OCI-LY1 (cell line): ENCODE results near the gene GUK1.

Experiments
- H2AFZ ChIP-seq: fragments of 200-600 bp; sonication (generic), shearing (Covaris generic); 2 replicates; pipeline ENCODE4 v1.6.0; 2014; ENCODE audit warnings: antibody characterized with exemption, mild to moderate bottlenecking, low read length
- H3F3A ChIP-seq: fragments of 200-600 bp; sonication (generic), shearing (Covaris generic); 2 replicates; pipeline ENCODE4 v1.6.0; 2014; ENCODE audit warnings: mild to moderate bottlenecking, antibody characterized with exemption, low read length, moderate library complexity; ENCODE audit not compliant: insufficient read depth
- H3K27ac ChIP-seq: fragments of 200-600 bp; sonication (generic); 2 replicates; pipeline ENCODE4 v1.5.1; 2014; ENCODE audit warnings: low read length, mixed run types, mild to moderate bottlenecking, low read depth; ENCODE audit not compliant: poor library complexity, severe bottlenecking
- H3K27me3 ChIP-seq: fragments of 200-600 bp; sonication (generic); 2 replicates; pipeline ENCODE4 v1.6.0; 2014; ENCODE audit warnings: antibody characterized with exemption, mild to moderate bottlenecking, low read length, moderate library complexity; ENCODE audit not compliant: insufficient read depth
- H3K36me3 ChIP-seq: fragments of 200-600 bp; sonication (generic); 2 replicates; pipeline ENCODE4 v1.6.1; 2014; ENCODE audit warnings: mild to moderate bottlenecking, antibody characterized with exemption, low read length, moderate library complexity, mixed read lengths; ENCODE audit not compliant: insufficient read depth
- H3K4me1 ChIP-seq: fragments of 200-600 bp; sonication (generic); 2 replicates; pipeline ENCODE4 v1.5.1; 2014; ENCODE audit warnings: mild to moderate bottlenecking, low read length, moderate library complexity; ENCODE audit not compliant: insufficient read depth, severe bottlenecking
- H3K4me2 ChIP-seq: fragments of 200-600 bp; sonication (generic), shearing (Covaris generic); 2 replicates; pipeline ENCODE4 v1.6.1; 2014; ENCODE audit warnings: low read length
- H3K4me3 ChIP-seq: fragments of 200-600 bp; sonication (generic); 2 replicates; pipeline ENCODE4 v1.5.1; 2014; ENCODE audit warnings: low read length, low read depth, mild to moderate bottlenecking, mixed read lengths; ENCODE audit not compliant: poor library complexity, severe bottlenecking
- H3K79me2 ChIP-seq: fragments of 200-600 bp; shearing (Covaris generic); 2 replicates; pipeline ENCODE4 v1.6.1; 2016; ENCODE audit warnings: mixed run types, low read length, mixed read lengths; ENCODE audit not compliant: insufficient read depth
- H3K9ac ChIP-seq: fragments of 200-600 bp; sonication (generic), shearing (Covaris generic); 2 replicates; pipeline ENCODE4 v1.6.1; 2014; ENCODE audit warnings: mild to moderate bottlenecking, low read length, mixed read lengths
- H3K9me2 ChIP-seq: fragments of 200-600 bp; sonication (generic), shearing (Covaris generic); 2 replicates; pipeline ENCODE4 v1.6.1; 2014; ENCODE audit warnings: low read depth, mild to moderate bottlenecking, low read length, mixed read lengths
- H3K9me3 ChIP-seq: fragments of 200-600 bp; shearing (Covaris generic); 2 replicates; pipeline ENCODE4 v1.6.1; 2014; ENCODE audit warnings: low read length, mixed read lengths
- H4K20me1 ChIP-seq: fragments of 200-600 bp; sonication (generic), shearing (Covaris generic); 2 replicates; pipeline ENCODE4 v1.6.0; 2016; ENCODE audit warnings: mild to moderate bottlenecking, low read length; ENCODE audit not compliant: insufficient read depth
- CTCF ChIP-seq: fragments of 200-600 bp; sonication (generic), shearing (Covaris generic); IDR thresholded peaks from 2 replicates; pipeline ENCODE4 v1.5.1; 2017; ENCODE audit warnings: mild to moderate bottlenecking, antibody characterized with exemption, low read length, moderate library complexity, mixed read lengths
- EZH2 ChIP-seq: fragments of 200-600 bp; sonication (generic), shearing (Covaris generic); IDR thresholded peaks from 2 replicates; pipeline ENCODE4 v1.8.0; 2017; ENCODE audit warnings: borderline replicate concordance, mixed run types, mild to moderate bottlenecking, antibody characterized with exemption, low read length, moderate library complexity, mixed read lengths

The GUK1 gene

DNA sequence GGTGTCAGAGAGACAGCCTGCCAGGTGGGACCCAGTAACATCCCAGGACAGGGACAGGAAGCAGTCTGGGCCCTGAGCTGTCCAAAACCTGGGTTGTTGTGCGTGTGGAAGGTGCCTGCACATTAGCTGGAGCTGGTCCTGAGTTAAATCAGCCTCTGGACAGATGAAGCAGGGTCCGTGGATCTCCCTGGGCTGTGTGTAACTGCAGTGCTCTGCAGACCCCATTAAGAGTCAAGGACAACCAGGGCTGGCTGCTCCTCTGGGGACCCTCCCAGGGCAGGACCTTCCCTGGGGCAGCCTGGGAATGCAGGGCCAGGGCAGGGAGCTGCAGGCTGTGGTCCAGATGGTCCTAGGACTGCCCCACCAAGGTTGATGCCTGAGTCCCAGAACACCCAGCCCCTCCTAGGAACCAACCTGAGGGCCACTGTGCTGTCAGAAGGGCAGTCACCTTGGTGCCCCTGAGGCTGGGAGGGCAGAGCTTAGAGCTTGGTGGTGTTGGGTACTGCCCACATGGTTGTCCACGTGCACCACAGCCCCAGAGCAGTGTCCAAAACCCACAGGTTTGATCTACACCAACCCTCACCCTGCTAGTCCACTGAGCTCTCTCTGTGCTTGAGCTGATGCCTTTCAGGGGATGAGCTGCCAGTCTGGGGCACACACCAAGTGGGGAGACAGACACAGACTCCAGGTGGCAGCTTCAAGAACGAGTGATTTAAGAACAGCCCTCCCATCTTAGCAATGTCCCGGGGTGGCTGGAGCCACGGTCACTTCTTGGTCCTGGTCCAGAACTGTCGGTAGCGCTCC is 33.9 kb upstream of the GUK1 start:
- H3K9me3 ChIP-seq, result no peaks in the 10 kb centered on the region
- H3K27ac ChIP-seq, result no peak overlapping the region
- no peaks in the 10 kb centered on the region for H4K20me1 ChIP-seq
- peaks cover 34% of the 10 kb centered on the region; the same call in 1 of the 2 replicates for H3K36me3 ChIP-seq
- no peaks in the 10 kb centered on the region for H3K9me2 ChIP-seq
- H3K4me1 ChIP-seq, result peaks cover 48% of the 10 kb centered on the region
- no peak overlapping the region for H3K9ac ChIP-seq
- TF ChIP-seq EZH2 (no peak), CTCF (no peak)
- H3F3A ChIP-seq, result peaks cover 6% of the 10 kb centered on the region
- no peak overlapping the region for H2AFZ ChIP-seq
- H3K4me2 ChIP-seq, result no peak overlapping the region
- peaks cover 8% of the 10 kb centered on the region for H3K79me2 ChIP-seq
- H3K4me3 ChIP-seq, result no peak overlapping the region
- no peaks in the 10 kb centered on the region for H3K27me3 ChIP-seq

DNA sequence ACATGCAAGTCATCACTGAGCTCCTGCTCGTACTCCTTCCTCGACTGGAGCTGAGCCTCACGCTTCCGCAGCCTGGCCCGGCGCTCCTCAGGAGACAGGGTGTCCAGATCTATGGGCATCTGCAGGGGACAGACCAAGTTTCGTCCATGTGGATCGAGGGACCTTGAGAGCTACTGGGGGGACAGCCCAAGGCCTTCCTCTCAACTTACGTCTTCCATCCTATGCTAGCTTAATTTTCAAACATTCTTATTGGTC is 33.4 kb upstream of the GUK1 start:
- Histone ChIP-seq H3K27me3 (no peaks in the 10 kb centered on the region), H3F3A (0 out of 2 replicates have a peak, but pooled peaks cover 1% of the 10 kb centered on the region), H4K20me1 (no peaks in the 10 kb centered on the region), H3K9me3 (no peaks in the 10 kb centered on the region), H3K9ac (no peak overlapping the region), H3K27ac (no peak overlapping the region), H3K9me2 (no peaks in the 10 kb centered on the region), H3K4me3 (no peak overlapping the region), H3K4me1 (peaks cover 43% of the 10 kb centered on the region), H3K79me2 (peaks cover 8% of the 10 kb centered on the region), H2AFZ (no peak overlapping the region), H3K36me3 (peaks cover 31% of the 10 kb centered on the region; the same call in 1 of the 2 replicates), H3K4me2 (no peak overlapping the region)
- TF ChIP-seq CTCF (no peak), EZH2 (no peak)

DNA sequence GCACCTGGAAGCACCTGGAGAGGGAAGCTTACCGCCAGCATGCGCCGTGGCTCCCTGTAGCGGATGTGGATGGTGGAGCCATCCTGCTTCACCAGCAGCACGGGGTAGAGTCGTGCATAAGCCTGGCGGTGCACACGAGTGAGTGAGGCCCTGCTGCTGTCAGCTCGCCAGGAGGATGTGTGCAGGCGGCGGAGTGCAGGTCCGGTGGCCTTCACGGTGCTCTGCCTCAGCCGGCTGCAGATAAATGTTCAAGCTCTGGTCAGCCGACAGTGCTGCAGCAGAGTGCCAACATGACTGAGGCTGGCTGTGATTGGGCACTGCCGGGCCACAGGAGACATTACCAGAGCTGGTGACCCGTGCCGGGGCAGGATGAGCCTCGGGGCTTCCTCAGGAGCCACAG is 32.4 kb upstream of the GUK1 start:
- TF ChIP-seq CTCF (no peak), EZH2 (no peak)
- peak overlapping the region; percentile 98; the same call in 1 of the 2 replicates for H3K9ac ChIP-seq
- H2AFZ ChIP-seq, result no peak overlapping the region
- no peaks in the 10 kb centered on the region for H4K20me1 ChIP-seq
- no peaks in the 10 kb centered on the region for H3K9me3 ChIP-seq
- peaks cover 8% of the 10 kb centered on the region for H3K79me2 ChIP-seq
- H3K4me2 ChIP-seq, result peak overlapping the region; percentile 100
- no peaks in the 10 kb centered on the region for H3K27me3 ChIP-seq
- H3F3A ChIP-seq, result no peaks in the 10 kb centered on the region
- H3K4me1 ChIP-seq, result peaks cover 37% of the 10 kb centered on the region
- H3K27ac ChIP-seq, result no peak overlapping the region
- no peaks in the 10 kb centered on the region for H3K9me2 ChIP-seq
- peak overlapping the region; percentile 100 for H3K4me3 ChIP-seq
- H3K36me3 ChIP-seq, result peaks cover 31% of the 10 kb centered on the region; the same call in 1 of the 2 replicates
